Thoracic aorta (tissue), 2 donors: Measurements from ENCODE around the gene NFIA. TPM values are rescaled to one million over a fixed set of nuclear protein-coding genes. Genes with fewer than 3 reads are reported as not detected.
"Not testable (repeated sequence)": the region's sequence is repeated elsewhere in the genome, so short reads cannot be mapped to it uniquely, and the experiment has no call there.

Experiments
- ATAC-seq: fragments of 150-250 bp; one replicate; pipeline ENCODE4 v1.8.0; 2017; ENCODE audit warnings: low read depth; ENCODE audit not compliant: insufficient number of reproducible peaks, low FRiP score
- DNase-seq: peaks from one replicate; pipeline ENCODE4 v3.0.0-alpha.2; 2020; ENCODE audit warnings: low spot score
- H3K27ac ChIP-seq, 2 donors: fragments of 200-600 bp; sonication (generic); 1 replicate in 1 of 2; 2 replicates in 1 of 2; pipeline ENCODE4 v1.5.1; 2016; ENCODE audit warnings: mild to moderate bottlenecking in 2 of 2, moderate library complexity in 2 of 2
- H3K27me3 ChIP-seq: fragments of 200-600 bp; sonication (generic); replicated peaks from 2 replicates; pipeline ENCODE4 v1.6.0; 2016; ENCODE audit warnings: mild to moderate bottlenecking; ENCODE audit not compliant: insufficient read depth
- H3K36me3 ChIP-seq: fragments of 200-600 bp; sonication (generic); one replicate; pipeline ENCODE4 v1.5.1; 2016
- H3K4me1 ChIP-seq, 2 donors: fragments of 200-600 bp; sonication (generic); 1 replicate in 1 of 2; 2 replicates in 1 of 2; pipeline versions ENCODE4 v1.5.1 to v1.6.0; 2016; ENCODE audit warnings: low read depth in 2 of 2, mild to moderate bottlenecking in 1 of 2; ENCODE audit not compliant: control insufficient read depth in 1 of 2
- H3K4me3 ChIP-seq: fragments of 200-600 bp; sonication (generic); 2 replicates; pipeline ENCODE4 v1.5.1; 2016; ENCODE audit warnings: mild to moderate bottlenecking
- H3K9me3 ChIP-seq: fragments of 200-600 bp; sonication (generic); 2 replicates; pipeline ENCODE4 v1.5.1; 2016
- CTCF ChIP-seq: fragments of 200-600 bp; sonication (generic); IDR thresholded peaks from one replicate; pipeline ENCODE4 v1.5.1; 2019; ENCODE audit warnings: antibody characterized with exemption
- total RNA-seq, 2 donors: library from RNA; depleted of rRNA; stranded (reverse); fragments of >200 nt; gene quantifications; one replicate each; pipeline versions ENCODE4 v1.1.0 to v1.2.3, GENCODE V29; 2016

NFIA gene
- total RNA-seq, 2 donors from 2014 or later, result 99.8 to 118 TPM

GRCh38 chr1:61124078-61124477 is 41.7 kb downstream of the NFIA start:
- no peak overlapping the region for H3K4me3 ChIP-seq
- TF ChIP-seq CTCF, result no peak
- ATAC-seq (no peak), DNase-seq (no peak)
- H3K9me3 ChIP-seq, result no peaks in the 10 kb centered on the region
- H3K27me3 ChIP-seq, result no peaks in the 10 kb centered on the region
- H3K4me1 ChIP-seq, result peaks cover 33 to 76% of the 10 kb centered on the region in 2 donors
- H3K36me3 ChIP-seq, result peaks cover 1% of the 10 kb centered on the region
- no peak overlapping the region for H3K27ac ChIP-seq

- TF ChIP-seq CTCF, result no peak
- DNase-seq (no peak), ATAC-seq (peak; percentile 41)
- Histone ChIP-seq H3K36me3 (peaks cover 4% of the 10 kb centered on the region), H3K9me3 (no peaks in the 10 kb centered on the region), H3K4me1 (peaks cover 32 to 70% of the 10 kb centered on the region in 2 donors), H3K27me3 (no peaks in the 10 kb centered on the region), H3K27ac (no peak overlapping the region), H3K4me3 (no peak overlapping the region)
Measured at GRCh38 chr1:61124696-61125095, 42.3 kb downstream of the NFIA start.

- TF ChIP-seq CTCF, result no peak
- Histone ChIP-seq H3K36me3 (peaks cover 4% of the 10 kb centered on the region), H3K4me1 (peaks cover 29 to 64% of the 10 kb centered on the region in 2 donors), H3K27ac (peak overlapping the region in 1 of 2 donors; percentile 1), H3K9me3 (no peaks in the 10 kb centered on the region), H3K27me3 (no peaks in the 10 kb centered on the region), H3K4me3 (no peak overlapping the region)
- DNase-seq, result no peak
- no peak for ATAC-seq
Measured at GRCh38 chr1:61125263-61125662, 42.9 kb downstream of the NFIA start.

GRCh38 chr1:61125895-61126294 is 43.5 kb downstream of the NFIA start:
- Histone ChIP-seq H3K4me1 (peaks cover 29 to 63% of the 10 kb centered on the region in 2 donors), H3K36me3 (peaks cover 4% of the 10 kb centered on the region), H3K9me3 (no peaks in the 10 kb centered on the region), H3K27me3 (no peaks in the 10 kb centered on the region), H3K4me3 (no peak overlapping the region), H3K27ac (peak overlapping the region; percentile 1 to 11)
- ATAC-seq (no peak), DNase-seq (no peak)
- no peak for TF ChIP-seq CTCF

- H3K36me3 ChIP-seq, H3K27me3 ChIP-seq, H3K9me3 ChIP-seq, H3K4me3 ChIP-seq, ATAC-seq, DNase-seq, H3K27ac ChIP-seq: not testable (repeated sequence)
- H3K4me1 ChIP-seq, result peaks cover 27 to 62% of the 10 kb centered on the region in 2 donors
Measured at GRCh38 chr1:61126843-61127242, 44.5 kb downstream of the NFIA start.

GRCh38 chr1:61130338-61131000 is 48.1 kb downstream of the NFIA start:
- H3K4me1 ChIP-seq, result peaks cover 12 to 59% of the 10 kb centered on the region in 2 donors
- peaks cover 4% of the 10 kb centered on the region for H3K36me3 ChIP-seq
- H3K27me3 ChIP-seq, result no peaks in the 10 kb centered on the region
- DNase-seq (no peak), ATAC-seq (no peak)
- no peak overlapping the region for H3K27ac ChIP-seq
- no peaks in the 10 kb centered on the region for H3K9me3 ChIP-seq
- TF ChIP-seq CTCF, result no peak
- H3K4me3 ChIP-seq, result no peak overlapping the region
